WTC11 (cell line): ENCODE data around the gene PFN2. TPM values are rescaled to one million over a fixed set of nuclear protein-coding genes. Genes with fewer than 3 reads are reported as not detected.

Experiments
- ATAC-seq: fragments of 200-7000 bp; cut with Tn5 transposase; 2 replicates; pipeline ENCODE4 v1.10.0; 2021; ENCODE audit warnings: mild to moderate bottlenecking, moderate library complexity
- CTCF ChIA-PET: fragments of 300-600 bp; sonication (Branson Sonifier 250); formaldehyde crosslinking; loops from one replicate; lab custom pipeline; 2021; ENCODE audit warnings: antibody characterized with exemption; lab: Charles Lee
- POLR2A ChIA-PET: fragments of 350-600 bp; sonication (Branson Sonifier 250); formaldehyde crosslinking; loops from one replicate; lab custom pipeline; 2021; ENCODE audit warnings: antibody characterized with exemption; lab: Charles Lee
- DNase-seq: peaks from one replicate; pipeline ENCODE4 v3.0.0; 2021; ENCODE audit warnings: low spot score
- H3K27ac Mint-ChIP-seq: 2 replicates; pipeline ENCODE4 v1.8.0; 2021; ENCODE audit warnings: mixed read lengths
- H3K27me3 Mint-ChIP-seq: 2 replicates; pipeline ENCODE4 v1.8.0; 2021; ENCODE audit warnings: low read depth, mild to moderate bottlenecking, moderate library complexity, mixed read lengths
- H3K36me3 Mint-ChIP-seq: 2 replicates; pipeline ENCODE4 v1.8.0; 2021; ENCODE audit warnings: mixed read lengths
- H3K4me1 Mint-ChIP-seq: 2 replicates; pipeline ENCODE4 v1.8.0; 2022; ENCODE audit warnings: mixed read lengths
- H3K4me3 Mint-ChIP-seq: 2 replicates; pipeline ENCODE4 v1.8.0; 2021; ENCODE audit warnings: mild to moderate bottlenecking, moderate library complexity, mixed read lengths
- H3K9me3 Mint-ChIP-seq: 2 replicates; pipeline ENCODE4 v1.8.0; 2021; ENCODE audit warnings: mixed read lengths
- ATF1 ChIP-seq: sonication (generic); formaldehyde crosslinking; IDR thresholded peaks from 2 replicates; pipeline ENCODE4 v1.8.1; 2023; ENCODE audit warnings: mild to moderate bottlenecking, moderate library complexity, missing genetic modification reagents
- ATF2 ChIP-seq: sonication (generic); formaldehyde crosslinking; IDR thresholded peaks from 2 replicates; pipeline ENCODE4 v1.8.1; 2022; ENCODE audit warnings: low read depth, missing genetic modification reagents, borderline replicate concordance
- CREM ChIP-seq: sonication (generic); formaldehyde crosslinking; IDR thresholded peaks from 2 replicates; pipeline ENCODE4 v1.8.1; 2022; ENCODE audit warnings: mild to moderate bottlenecking, missing genetic modification reagents, moderate library complexity
- CTCF ChIP-seq: fragments of 200-600 bp; IDR thresholded peaks from 2 replicates; pipeline ENCODE4 v1.8.0; 2022; ENCODE audit warnings: antibody characterized with exemption
- FOXP4 ChIP-seq: sonication (generic); formaldehyde crosslinking; IDR thresholded peaks from 2 replicates; pipeline ENCODE4 v1.8.0; 2022; ENCODE audit warnings: mild to moderate bottlenecking, missing genetic modification reagents
- GABPB1 ChIP-seq: sonication (generic); formaldehyde crosslinking; IDR thresholded peaks from 2 replicates; pipeline ENCODE4 v1.8.1; 2023; ENCODE audit warnings: mild to moderate bottlenecking, missing genetic modification reagents
- NFATC4 ChIP-seq: fragments of 250-450 bp; sonication (Bioruptor Pico); IDR thresholded peaks from 2 replicates; pipeline ENCODE4 v1.9.0; 2021; ENCODE audit warnings: mild to moderate bottlenecking
- NFYB ChIP-seq: sonication (generic); formaldehyde crosslinking; conservative IDR thresholded peaks from 2 replicates; pipeline ENCODE4 v1.8.0; 2022; ENCODE audit warnings: low read depth, missing genetic modification reagents
- NR1H2 ChIP-seq: sonication (generic); formaldehyde crosslinking; IDR thresholded peaks from 2 replicates; pipeline ENCODE4 v1.9.0; 2021; ENCODE audit warnings: mild to moderate bottlenecking, moderate library complexity, missing genetic modification reagents
- RORB ChIP-seq: fragments of 250-450 bp; sonication (Bioruptor Pico); IDR thresholded peaks from 2 replicates; pipeline ENCODE4 v1.9.0; 2021; ENCODE audit warnings: mild to moderate bottlenecking
- USF1 ChIP-seq: sonication (generic); formaldehyde crosslinking; IDR thresholded peaks from 2 replicates; pipeline ENCODE4 v1.8.0; 2022; ENCODE audit warnings: mild to moderate bottlenecking, missing genetic modification reagents
- ZNF232 ChIP-seq: sonication (generic); formaldehyde crosslinking; IDR thresholded peaks from 2 replicates; pipeline ENCODE4 v1.8.0; 2022; ENCODE audit warnings: mild to moderate bottlenecking, missing genetic modification reagents
- ZNF317 ChIP-seq: sonication (generic); formaldehyde crosslinking; IDR thresholded peaks from 2 replicates; pipeline ENCODE4 v1.8.1; 2023; ENCODE audit warnings: low read depth, mild to moderate bottlenecking, moderate library complexity, missing genetic modification reagents, borderline replicate concordance
- ZNF532 ChIP-seq: fragments of 250-450 bp; sonication (Bioruptor Pico); IDR thresholded peaks from 2 replicates; pipeline ENCODE4 v1.9.0; 2021; ENCODE audit warnings: mild to moderate bottlenecking, borderline replicate concordance
- total RNA-seq: library from RNA; stranded (reverse); gene quantifications from 3 replicates; pipeline ENCODE4 v1.2.3, GENCODE V29; 2021
- TF ChIP-seq, protein P1 (sequence below): sonication (generic); formaldehyde crosslinking; IDR thresholded peaks from 2 replicates; pipeline ENCODE4 v1.8.1; 2022; ENCODE audit warnings: low read depth, mild to moderate bottlenecking, moderate library complexity, missing genetic modification reagents, borderline replicate concordance
- TF ChIP-seq, protein P2 (sequence below): fragments of 250-450 bp; sonication (Bioruptor Pico); IDR thresholded peaks from 2 replicates; pipeline ENCODE4 v1.9.0; 2021; ENCODE audit warnings: mild to moderate bottlenecking
- TF ChIP-seq, protein P3 (sequence below): sonication (generic); formaldehyde crosslinking; IDR thresholded peaks from 2 replicates; pipeline ENCODE4 v1.8.1; 2023; ENCODE audit warnings: mild to moderate bottlenecking, missing genetic modification reagents
- TF ChIP-seq, protein P4 (sequence below): sonication (generic); formaldehyde crosslinking; IDR thresholded peaks from 2 replicates; pipeline ENCODE4 v1.8.1; 2023; ENCODE audit warnings: mild to moderate bottlenecking, moderate library complexity, missing genetic modification reagents

PFN2 gene
- total RNA-seq, 1 experiment from 2014 or later = 158 TPM

- Mint-ChIP-seq H3K4me1 (peaks cover 5% of the 10 kb centered on the region; the same call in 1 of the 2 replicates), H3K4me3 (no peak overlapping the region), H3K9me3 (peaks cover 6% of the 10 kb centered on the region; the same call in 1 of the 2 replicates), H3K27ac (no peak overlapping the region), H3K27me3 (no peaks in the 10 kb centered on the region; the same call in 1 of the 2 replicates), H3K36me3 (no peaks in the 10 kb centered on the region)
- DNase-seq (no peak), ATAC-seq (no peak)
- TF ChIP-seq ZNF232 (no peak), ATF2 (CRISPR knock-in tag) (no peak), CREM (CRISPR knock-in tag) (no peak), ATF1 (CRISPR knock-in tag) (no peak), NFYB (CRISPR knock-in tag) (no peak), ZNF317 (CRISPR knock-in tag) (no peak), NR1H2 (no peak), NFATC4 (CRISPR knock-in tag) (no peak), RORB (CRISPR knock-in tag) (no peak), CTCF (no peak), USF1 (CRISPR knock-in tag) (no peak), ZNF532 (CRISPR knock-in tag) (no peak), FOXP4 (CRISPR knock-in tag) (no peak), GABPB1 (CRISPR knock-in tag) (no peak)
- TF ChIP-seq, protein P1, sequence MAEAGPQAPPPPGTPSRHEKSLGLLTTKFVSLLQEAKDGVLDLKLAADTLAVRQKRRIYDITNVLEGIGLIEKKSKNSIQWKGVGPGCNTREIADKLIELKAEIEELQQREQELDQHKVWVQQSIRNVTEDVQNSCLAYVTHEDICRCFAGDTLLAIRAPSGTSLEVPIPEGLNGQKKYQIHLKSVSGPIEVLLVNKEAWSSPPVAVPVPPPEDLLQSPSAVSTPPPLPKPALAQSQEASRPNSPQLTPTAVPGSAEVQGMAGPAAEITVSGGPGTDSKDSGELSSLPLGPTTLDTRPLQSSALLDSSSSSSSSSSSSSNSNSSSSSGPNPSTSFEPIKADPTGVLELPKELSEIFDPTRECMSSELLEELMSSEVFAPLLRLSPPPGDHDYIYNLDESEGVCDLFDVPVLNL (CRISPR knock-in tag) = no peak
- TF ChIP-seq, protein P2, sequence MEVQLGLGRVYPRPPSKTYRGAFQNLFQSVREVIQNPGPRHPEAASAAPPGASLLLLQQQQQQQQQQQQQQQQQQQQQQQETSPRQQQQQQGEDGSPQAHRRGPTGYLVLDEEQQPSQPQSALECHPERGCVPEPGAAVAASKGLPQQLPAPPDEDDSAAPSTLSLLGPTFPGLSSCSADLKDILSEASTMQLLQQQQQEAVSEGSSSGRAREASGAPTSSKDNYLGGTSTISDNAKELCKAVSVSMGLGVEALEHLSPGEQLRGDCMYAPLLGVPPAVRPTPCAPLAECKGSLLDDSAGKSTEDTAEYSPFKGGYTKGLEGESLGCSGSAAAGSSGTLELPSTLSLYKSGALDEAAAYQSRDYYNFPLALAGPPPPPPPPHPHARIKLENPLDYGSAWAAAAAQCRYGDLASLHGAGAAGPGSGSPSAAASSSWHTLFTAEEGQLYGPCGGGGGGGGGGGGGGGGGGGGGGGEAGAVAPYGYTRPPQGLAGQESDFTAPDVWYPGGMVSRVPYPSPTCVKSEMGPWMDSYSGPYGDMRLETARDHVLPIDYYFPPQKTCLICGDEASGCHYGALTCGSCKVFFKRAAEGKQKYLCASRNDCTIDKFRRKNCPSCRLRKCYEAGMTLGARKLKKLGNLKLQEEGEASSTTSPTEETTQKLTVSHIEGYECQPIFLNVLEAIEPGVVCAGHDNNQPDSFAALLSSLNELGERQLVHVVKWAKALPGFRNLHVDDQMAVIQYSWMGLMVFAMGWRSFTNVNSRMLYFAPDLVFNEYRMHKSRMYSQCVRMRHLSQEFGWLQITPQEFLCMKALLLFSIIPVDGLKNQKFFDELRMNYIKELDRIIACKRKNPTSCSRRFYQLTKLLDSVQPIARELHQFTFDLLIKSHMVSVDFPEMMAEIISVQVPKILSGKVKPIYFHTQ (CRISPR knock-in tag) = no peak
- TF ChIP-seq, protein P3, sequence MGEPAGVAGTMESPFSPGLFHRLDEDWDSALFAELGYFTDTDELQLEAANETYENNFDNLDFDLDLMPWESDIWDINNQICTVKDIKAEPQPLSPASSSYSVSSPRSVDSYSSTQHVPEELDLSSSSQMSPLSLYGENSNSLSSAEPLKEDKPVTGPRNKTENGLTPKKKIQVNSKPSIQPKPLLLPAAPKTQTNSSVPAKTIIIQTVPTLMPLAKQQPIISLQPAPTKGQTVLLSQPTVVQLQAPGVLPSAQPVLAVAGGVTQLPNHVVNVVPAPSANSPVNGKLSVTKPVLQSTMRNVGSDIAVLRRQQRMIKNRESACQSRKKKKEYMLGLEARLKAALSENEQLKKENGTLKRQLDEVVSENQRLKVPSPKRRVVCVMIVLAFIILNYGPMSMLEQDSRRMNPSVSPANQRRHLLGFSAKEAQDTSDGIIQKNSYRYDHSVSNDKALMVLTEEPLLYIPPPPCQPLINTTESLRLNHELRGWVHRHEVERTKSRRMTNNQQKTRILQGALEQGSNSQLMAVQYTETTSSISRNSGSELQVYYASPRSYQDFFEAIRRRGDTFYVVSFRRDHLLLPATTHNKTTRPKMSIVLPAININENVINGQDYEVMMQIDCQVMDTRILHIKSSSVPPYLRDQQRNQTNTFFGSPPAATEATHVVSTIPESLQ = no peak
- TF ChIP-seq, protein P4, sequence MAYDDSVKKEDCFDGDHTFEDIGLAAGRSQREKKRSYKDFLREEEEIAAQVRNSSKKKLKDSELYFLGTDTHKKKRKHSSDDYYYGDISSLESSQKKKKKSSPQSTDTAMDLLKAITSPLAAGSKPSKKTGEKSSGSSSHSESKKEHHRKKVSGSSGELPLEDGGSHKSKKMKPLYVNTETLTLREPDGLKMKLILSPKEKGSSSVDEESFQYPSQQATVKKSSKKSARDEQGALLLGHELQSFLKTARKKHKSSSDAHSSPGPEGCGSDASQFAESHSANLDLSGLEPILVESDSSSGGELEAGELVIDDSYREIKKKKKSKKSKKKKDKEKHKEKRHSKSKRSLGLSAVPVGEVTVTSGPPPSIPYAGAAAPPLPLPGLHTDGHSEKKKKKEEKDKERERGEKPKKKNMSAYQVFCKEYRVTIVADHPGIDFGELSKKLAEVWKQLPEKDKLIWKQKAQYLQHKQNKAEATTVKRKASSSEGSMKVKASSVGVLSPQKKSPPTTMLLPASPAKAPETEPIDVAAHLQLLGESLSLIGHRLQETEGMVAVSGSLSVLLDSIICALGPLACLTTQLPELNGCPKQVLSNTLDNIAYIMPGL (CRISPR knock-in tag) = no peak
- TF ChIP-seq, all 79 proteins: peak for 0
- CTCF ChIA-PET = interaction anchor here (0.6 kb wide), 1 partner anchor 32 kb away, joined by 3 read pairs; no protein-coding TSS in a partner anchor
- POLR2A ChIA-PET = no interaction called here
Measured at GRCh38 chr3:150014782-150015181, 44.1 kb upstream of the PFN2 start.
